Measurements from ENCODE around the gene PBX1.

The PBX1 gene

GRCh38 chr1:164609089-164609488, 50.1 kb downstream of the PBX1 start:
- no peak for DNase-seq (ENCODE audit: low spot score)
- H3K27ac ChIP-seq: no peak overlapping the region
- ChIA-PET CTCF (no interaction called here), POLR2A (ENCODE audit: low non-redundant PET) (no interaction called here)
- TF ChIP-seq, protein P1, sequence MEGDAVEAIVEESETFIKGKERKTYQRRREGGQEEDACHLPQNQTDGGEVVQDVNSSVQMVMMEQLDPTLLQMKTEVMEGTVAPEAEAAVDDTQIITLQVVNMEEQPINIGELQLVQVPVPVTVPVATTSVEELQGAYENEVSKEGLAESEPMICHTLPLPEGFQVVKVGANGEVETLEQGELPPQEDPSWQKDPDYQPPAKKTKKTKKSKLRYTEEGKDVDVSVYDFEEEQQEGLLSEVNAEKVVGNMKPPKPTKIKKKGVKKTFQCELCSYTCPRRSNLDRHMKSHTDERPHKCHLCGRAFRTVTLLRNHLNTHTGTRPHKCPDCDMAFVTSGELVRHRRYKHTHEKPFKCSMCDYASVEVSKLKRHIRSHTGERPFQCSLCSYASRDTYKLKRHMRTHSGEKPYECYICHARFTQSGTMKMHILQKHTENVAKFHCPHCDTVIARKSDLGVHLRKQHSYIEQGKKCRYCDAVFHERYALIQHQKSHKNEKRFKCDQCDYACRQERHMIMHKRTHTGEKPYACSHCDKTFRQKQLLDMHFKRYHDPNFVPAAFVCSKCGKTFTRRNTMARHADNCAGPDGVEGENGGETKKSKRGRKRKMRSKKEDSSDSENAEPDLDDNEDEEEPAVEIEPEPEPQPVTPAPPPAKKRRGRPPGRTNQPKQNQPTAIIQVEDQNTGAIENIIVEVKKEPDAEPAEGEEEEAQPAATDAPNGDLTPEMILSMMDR (conservative IDR thresholded peaks at IDR 0.05; ENCODE audit: low read depth): no peak

DNA sequence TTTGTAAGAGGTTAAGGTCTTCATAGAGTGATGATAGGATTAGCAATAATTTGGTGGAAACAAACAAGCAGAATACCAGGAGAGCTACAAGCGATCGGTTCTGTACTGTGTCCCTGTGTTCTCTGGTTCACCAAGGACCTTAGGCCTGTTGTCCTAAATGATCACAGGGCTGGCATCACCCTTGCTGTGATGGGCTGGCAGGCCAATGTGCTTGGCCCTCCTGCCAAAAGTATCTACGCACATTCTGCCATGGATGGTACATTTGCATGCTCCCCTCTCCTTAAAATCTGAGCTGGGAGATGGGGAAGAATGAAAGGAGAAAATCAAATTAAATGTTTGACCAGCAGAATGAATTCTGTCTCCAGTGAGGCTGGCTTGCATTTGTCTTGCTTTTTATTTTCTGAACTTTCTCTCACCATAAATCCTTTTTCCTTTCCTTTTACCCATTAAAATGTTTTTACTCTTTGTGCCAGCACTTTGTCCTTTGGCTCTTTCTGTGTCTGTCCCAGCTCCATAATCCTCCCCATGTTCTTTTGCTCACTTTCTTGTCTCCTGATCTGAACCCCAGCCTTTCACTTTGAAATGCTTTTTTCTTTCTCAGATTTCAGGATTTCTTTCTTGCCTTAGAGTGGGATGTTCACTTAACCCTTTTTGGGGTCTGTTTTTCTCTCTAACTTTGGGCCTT, 51.7 kb downstream of the PBX1 start:
- POLR2A ChIA-PET (ENCODE audit: low non-redundant PET): no interaction called here
- CTCF ChIA-PET: interaction anchor here (1.2 kb wide), 1 partner anchor 176 kb away, joined by 5 read pairs; no protein-coding TSS in a partner anchor

DNA sequence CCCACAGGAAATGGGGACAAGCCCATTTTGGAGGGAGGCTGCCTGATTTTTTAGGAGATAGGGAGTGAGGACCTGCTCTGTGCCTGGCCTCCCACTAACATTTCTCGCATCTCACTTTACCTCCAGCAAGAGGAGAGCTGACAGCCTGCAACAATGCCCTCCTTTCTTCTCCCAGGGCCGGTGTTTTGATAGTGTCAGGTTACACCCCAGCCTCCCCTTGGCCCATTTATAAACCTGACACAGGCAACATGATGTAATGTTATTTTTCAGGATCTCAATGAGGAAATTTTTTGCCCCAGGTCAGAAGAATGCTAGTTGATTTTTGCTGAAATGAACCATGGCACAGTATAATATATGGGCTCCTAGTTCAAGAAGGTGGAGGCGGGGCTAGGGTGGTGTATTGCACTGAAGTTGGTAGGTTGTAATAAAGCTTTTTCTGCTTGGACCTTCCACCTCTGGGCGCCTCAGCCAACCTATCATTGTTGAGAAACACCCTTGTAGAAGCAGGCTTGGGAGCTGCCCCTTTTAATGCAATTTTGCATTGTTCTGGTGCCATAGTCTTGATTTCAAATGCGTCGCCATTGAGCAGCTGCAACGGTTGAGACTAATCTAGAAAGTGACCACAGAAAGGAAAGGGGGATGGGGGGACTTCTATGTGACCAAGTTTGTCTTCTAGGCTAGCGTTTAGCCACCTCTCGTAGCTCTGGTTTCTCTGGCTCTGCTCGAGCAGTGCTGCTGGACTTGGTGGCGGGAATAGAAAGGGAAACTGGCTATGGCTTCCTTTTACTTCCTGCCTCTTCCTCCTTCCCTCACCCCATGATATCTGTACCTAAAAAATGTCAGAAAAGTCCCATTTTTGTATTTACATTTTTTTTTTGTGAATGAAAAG, 53.0 kb downstream of the PBX1 start:
- ChIA-PET POLR2A (ENCODE audit: low non-redundant PET) (interaction anchor here (0.6 kb wide), 1 partner anchor 222 kb away, joined by 10 read pairs; no protein-coding TSS in a partner anchor), CTCF (interaction anchor here (0.6 to 1.2 kb wide), 3 partner anchors 52 to 175 kb away, joined by 3 to 5 read pairs (median 5); no protein-coding TSS in a partner anchor)
- TF ChIP-seq, protein P1 (conservative IDR thresholded peaks at IDR 0.05; ENCODE audit: low read depth): no peak
- no peak overlapping the region for H3K27ac ChIP-seq
- peak; percentile 82 for DNase-seq (ENCODE audit: low spot score)

More for the DNA sequence above, 51.7 kb downstream of the PBX1 start:
- no peak overlapping the region for H3K27ac ChIP-seq
- TF ChIP-seq, protein P1 (conservative IDR thresholded peaks at IDR 0.05; ENCODE audit: low read depth): no peak
- DNase-seq (ENCODE audit: low spot score): no peak

DNA sequence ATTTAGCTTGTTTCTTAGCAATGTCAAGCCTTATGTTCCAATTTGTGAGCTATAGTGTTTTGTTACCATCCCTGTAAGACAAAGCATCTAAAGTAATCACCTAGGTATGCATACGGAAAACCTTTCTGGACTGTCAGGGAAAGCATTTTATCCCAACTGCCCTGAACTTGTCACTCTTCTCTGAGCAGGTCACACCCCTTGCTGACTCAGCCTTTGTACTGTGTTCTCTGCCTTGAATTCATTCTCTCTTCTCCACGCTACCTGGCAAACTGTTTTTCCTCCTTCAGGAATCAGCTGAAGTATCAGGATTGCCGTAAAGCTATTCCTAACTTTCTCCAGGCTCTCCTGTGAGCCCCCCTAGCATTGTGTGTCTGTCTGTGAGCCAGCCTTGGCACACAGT, 54.2 kb downstream of the PBX1 start:
- peak; percentile 56 for DNase-seq (ENCODE audit: low spot score)
- ChIA-PET POLR2A (ENCODE audit: low non-redundant PET) (no interaction called here), CTCF (interaction anchor here (0.5 to 1.0 kb wide), 3 partner anchors 12 to 482 kb away, joined by 3 to 4 read pairs (median 3); no protein-coding TSS in a partner anchor)
- no peak overlapping the region for H3K27ac ChIP-seq
- TF ChIP-seq, protein P1 (conservative IDR thresholded peaks at IDR 0.05; ENCODE audit: low read depth): no peak

DNA sequence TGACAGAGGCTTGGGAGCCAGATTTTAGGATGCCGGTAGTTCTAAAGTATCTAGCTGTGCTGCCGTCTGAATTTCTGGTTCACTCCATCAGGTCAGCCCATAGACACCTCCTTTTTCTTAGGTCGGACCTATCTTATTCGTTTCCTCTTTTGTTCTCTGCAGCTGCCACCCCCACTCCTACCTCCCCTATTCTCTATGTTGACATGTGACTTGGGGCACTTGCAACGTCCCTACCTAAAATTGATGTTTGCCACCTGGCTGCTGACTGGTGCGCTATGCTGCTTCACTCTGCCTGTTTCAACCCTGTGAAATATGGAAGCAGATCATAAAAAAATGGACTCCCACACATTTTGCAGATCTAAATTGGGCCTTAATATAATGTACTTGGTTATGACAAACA, 55.3 kb downstream of the PBX1 start:
- ChIA-PET CTCF (interaction anchor here (0.5 to 0.6 kb wide), 2 partner anchors 30 to 363 kb away, joined by 3 to 4 read pairs; no protein-coding TSS in a partner anchor), POLR2A (ENCODE audit: low non-redundant PET) (no interaction called here)
- no peak for DNase-seq (ENCODE audit: low spot score)
- H3K27ac ChIP-seq: no peak overlapping the region
- TF ChIP-seq, protein P1 (conservative IDR thresholded peaks at IDR 0.05; ENCODE audit: low read depth): no peak
